NCI-H2081 (cell line): ENCODE results near the gene LAPTM4A.
A peak's percentile ranks its signal among the peaks of the same experiment; 100 is the strongest.

Experiments used
- DNase-seq, 2 experiments: peaks; one replicate each; lab custom pipeline; 2025; lab: John Stamatoyannopoulos, UW

LAPTM4A gene

DNA sequence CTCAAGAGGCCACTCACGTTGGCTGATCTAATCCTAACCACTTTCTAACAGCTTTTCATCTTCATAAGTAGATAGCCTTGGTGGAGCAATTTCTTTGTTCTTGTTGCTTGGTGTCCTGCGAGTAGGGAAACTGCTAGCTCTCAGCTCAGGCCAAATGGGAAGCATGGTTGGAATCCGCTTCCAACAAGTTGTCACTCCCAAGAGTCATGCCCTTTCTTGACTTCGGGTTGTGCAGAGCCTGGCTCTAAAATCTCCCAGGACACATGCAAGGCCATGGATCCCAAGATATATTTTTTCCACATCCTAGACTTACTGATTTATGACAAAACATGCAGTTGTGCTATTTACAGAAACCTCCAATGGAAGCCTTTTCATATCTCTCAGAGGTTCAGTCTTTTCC lies 31.7 kb downstream of the LAPTM4A start:
- no peak for DNase-seq

DNA sequence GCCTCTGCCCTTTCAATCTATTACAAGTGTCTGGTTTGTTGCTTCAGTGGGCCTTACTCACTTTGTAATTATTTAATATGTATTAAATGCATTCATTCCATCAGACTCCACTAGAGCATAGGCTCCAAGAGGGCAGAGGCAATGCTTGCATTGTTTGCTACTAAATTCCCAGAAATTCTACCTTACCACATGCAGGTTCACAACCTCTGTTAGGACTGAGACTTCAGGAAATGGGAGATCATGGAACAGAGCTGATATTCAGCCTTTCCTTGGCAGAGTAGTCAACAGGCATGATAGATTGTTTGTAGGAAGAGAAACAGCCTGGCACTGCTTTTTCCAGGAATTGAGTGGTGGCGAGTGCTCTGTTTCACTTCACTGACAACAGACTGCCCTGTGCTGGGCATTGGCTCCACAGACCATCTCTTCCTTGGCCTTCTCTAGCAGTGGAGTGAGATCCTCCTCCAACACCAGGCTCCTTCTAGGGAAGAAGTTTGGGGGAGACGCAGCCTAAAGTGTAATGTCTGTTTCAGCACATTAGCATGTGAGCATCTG lies 32.8 kb downstream of the LAPTM4A start:
- DNase-seq = no peak

DNA sequence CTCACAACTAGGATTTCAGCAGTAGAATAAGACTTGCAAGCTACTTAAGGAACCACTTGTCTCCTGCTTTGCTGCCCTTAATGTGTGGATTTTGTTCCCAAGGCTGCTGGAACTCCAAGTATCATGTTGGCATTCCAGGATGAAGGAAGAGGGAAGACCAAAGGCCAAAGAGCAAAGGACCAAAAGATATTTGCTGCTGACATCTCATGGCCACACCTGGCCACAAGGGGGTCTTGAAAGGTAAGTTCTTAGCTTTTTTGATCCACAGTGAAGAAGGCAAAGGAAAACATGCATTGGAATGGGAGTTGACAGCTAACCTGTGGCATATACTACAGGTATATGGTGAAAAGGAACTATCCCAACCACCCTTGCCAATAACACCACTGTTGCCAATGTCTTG lies 35.1 kb downstream of the LAPTM4A start:
- DNase-seq = no peak

- peak; percentile 60 to 72 for DNase-seq
Observed at GRCh38 chr2:20015482-20016083, 35.8 kb downstream of the LAPTM4A start.

DNA sequence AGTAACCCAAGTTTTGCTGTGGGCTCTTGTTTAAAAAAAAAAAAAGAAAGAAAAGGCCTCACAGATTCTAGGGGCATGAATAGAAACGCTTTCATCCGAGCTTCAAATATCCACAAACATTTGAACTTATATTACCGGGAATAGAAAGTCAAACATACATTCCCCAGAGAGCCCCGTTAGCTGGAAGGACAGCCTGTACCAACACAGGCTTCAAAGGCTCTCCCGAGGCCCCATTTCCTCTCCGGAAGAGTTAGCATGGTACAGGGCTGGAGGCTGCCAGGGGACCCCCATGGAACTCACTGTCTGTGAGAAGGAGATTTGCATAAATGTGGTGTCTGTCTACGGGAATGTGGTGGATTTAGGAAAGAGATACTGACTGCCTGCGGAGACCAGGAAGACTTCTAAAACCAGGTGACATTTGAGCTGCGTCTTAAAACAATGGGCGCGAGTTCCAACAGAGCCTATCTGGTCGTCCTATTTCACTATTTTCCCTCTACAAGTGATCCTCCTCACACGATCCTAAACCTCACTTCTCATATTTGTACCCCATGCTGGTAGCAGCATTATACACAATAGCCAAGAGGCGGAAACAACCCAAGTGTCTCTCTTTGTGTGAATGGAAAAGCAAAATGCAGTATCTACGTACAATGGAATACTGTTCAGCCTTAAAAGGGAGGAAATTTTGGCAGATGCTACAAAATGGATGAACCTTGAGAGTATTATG lies 38.1 kb downstream of the LAPTM4A start:
- DNase-seq = no peak

DNA sequence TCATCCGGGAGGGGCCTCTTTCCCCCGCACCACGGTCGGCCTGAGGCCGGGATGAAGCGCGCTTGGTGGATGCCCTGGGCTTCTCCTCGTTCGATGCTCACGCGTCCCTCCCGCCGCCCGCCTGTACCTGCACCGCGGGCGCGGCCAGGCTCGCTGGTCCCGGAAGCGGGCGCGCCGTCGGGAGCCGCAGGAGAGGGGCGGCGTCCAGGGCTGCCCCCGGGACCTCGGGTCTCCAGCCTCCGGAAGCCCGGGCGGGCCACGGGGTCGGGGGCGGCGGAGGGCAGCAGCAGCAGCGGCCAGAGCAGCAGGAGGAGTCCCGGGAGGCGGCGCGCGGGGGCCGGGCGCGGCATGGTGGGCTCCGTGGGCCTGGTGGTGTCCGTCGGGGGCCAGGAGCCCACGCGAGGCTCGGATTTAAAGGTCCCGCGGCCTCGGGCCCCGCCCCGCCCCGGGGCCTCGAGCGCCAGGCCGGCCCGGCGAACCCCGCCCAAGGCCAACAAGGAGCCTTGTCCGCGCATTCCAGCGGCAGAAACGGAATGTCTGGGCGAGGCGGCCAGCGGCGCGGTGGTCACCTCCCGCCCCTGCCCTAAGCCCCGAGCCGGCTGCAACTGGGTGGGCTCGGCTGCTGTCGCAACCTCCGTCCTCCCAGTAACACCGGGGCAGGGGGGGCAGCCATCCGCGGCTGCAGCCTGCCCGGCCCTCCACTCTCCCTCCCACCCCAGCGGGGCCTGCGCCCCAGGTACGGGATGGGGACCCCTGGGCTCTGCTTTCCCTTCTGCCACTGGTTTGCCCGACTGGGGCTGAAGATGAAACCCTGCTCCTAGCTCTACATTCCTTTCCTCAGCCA lies 38.9 kb downstream of the LAPTM4A start, which contains the start of gene MATN3:
Gene MATN3 (minus strand): TSS at position 387 of the 844 bp plus-strand sequence. CDS start 37 bp downstream, at position 350.
- no peak for DNase-seq

- DNase-seq = no peak
Observed at GRCh38 chr2:20012032-20012281, 39.5 kb downstream of the LAPTM4A start.

DNA sequence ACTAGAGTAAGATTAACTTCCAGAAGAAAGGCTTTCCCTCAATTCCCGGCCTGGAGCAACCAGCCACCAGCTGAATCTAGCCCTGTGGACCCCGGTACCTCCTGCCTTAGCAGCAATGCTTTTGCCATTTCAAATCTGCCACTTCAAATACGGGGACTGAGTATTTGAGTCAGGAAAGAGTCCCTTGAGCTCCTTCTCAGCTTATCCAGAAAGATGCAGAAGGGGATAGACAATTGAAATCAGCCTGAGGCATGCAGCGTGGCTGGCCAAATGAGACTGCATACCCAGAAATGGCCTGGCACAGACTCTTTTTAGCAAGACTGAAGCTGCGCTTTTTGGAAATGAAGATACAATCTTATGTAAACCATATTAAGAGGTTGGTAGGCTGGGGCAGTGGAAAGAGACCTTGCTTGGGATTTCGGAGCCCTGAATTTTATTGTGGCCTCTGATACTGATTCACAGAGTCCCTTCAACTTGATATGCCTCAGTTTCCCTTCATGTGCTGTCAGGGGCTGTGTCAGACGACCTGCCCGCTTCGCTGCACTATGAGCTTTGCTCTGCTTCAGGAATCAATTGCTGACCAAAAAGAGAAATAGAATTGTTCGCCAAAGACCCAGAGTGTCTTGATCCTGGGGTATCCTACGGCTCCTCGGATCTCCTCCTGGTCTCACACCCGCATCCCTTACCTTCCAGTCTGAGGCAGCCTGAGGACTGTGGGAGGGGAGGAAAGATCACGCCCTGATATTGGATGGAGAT lies 40.0 kb downstream of the LAPTM4A start:
- no peak for DNase-seq

- no peak for DNase-seq
Observed at GRCh38 chr2:20008703-20009102, 42.7 kb downstream of the LAPTM4A start.

GRCh38 chr2:20005891-20006470 lies 45.4 kb downstream of the LAPTM4A start:
- DNase-seq = no peak

GRCh38 chr2:20005067-20005627 lies 46.3 kb downstream of the LAPTM4A start:
- no peak for DNase-seq

DNA sequence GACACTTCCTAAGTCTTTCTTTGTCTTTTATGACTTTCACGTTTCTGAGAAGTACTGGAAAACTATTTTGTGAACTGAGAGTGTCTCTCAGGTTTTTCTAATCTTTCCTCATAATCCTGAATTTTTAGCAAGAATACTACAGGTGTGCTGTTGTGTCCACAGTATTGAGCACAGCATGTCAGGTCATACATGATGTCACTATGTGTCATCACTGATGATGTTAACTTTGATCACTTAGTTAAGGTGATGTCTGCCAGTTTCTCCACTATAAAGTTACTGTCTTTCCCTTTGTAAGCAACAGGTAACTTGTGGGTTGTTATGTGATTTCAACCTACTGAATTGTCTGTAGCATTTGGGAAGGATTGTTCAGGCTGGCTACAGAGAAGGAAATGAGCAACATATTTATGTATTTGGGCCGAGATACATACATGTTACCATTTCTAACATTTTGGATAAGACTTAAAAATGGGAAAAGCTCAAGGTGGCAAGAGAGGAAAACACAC lies 50.0 kb downstream of the LAPTM4A start:
- DNase-seq = no peak

- no peak for DNase-seq
Observed at GRCh38 chr2:19993731-19994130, 57.7 kb downstream of the LAPTM4A start.

- DNase-seq = no peak
Observed at GRCh38 chr2:19991895-19992294, 59.5 kb downstream of the LAPTM4A start.

DNA sequence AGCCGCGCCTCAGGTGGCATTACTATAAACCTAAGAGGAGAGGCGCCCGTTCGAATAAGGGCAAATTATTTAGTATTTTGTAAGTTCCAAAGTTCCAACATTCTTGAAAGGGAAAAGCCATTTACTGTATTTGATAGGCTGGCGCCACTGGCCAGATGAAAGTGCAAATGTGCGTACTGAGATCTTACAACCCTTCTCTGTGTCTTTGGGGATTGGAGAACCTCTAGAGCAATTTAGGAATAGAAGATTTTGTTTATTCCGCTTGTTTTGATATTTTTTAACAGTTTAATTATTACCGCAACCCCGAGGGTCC lies 61.1 kb downstream of the LAPTM4A start:
- no peak for DNase-seq

DNA sequence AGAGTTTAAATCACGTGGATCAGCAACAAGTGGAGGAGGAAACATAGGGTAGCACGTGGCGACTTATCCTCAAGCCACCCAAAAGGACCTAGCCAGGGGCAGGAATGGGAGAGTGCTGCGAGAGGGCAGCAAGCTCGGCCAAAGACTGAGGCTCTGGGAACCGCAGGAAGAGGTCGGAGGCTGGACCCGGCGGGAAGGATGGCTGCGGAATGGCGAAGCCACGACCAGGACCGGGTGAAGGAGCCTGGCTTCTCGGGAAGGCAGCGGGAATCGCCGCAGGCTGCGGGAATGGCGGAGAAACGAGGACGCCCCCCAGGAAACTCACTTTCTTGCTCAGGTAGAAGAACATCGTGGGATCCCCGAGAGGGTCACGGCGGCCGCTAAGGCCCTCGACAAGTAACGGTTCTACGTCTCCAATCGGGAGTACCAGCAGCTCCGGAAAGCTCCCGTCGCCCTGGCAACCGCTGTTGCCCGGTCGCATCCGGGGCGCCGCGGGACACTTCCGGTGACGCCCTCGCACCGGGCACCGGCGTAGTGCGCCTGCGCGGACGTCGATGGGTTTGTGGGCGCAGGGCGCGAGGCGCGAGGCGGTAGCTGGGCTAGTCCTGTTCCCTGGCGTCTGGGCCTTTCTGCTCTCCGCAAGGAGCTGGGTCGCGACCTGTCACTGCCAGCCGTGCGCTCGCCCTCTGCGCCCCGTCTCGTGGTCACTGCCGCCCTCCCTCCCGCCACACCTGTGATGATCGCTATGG lies 61.6 kb downstream of the LAPTM4A start, which contains the start of gene WDR35:
Gene WDR35 (minus strand): TSS at position 439 of the 749 bp plus-strand sequence. CDS start 90 bp downstream, at position 349.
- peak; percentile 94 to 95 for DNase-seq

DNA sequence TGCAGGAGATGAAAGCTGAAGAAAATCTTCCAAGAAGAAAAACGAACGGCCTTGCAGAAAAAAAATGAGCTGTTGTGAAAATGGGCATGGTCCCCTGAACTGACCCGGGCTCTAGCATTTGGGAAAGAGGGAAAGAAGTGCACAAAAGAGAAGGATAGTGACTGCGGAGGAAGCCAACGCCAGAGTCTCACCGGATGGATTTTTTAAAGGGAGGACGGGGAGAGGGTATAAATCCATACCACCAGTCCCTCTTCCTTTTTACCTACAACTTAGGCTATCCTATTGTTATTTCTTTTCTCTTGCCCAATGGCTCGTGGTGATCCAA lies 62.1 kb downstream of the LAPTM4A start:
- peak in 1 of 2 experiments; percentile 7 for DNase-seq

DNA sequence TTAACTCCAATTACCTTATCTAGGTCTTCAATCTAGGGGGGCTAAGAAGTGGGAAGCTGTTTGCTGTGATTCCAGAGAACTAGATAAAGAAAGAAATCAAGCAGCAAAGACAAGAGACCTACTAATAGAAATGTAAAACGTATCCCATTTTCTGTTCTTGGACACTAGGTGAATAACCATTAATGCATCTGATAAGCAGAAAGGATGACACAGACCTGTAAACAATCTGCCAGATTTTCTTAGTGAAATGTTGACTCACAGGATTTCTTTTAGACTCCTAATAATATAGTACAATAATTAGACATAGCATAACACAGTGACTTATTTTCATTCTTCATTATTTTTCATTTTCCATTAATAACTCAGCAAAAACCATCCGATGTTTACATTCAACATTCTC lies 62.8 kb downstream of the LAPTM4A start:
- no peak for DNase-seq

- DNase-seq = no peak
Observed at GRCh38 chr2:19987936-19988335, 63.5 kb downstream of the LAPTM4A start.
